Rectal smooth muscle tissue (tissue), 1 donor: Measurements from ENCODE around the gene SLC20A1.

ENCODE experiments used
- H3K27ac ChIP-seq: one replicate; pipeline ENCODE4 v1.7.0; 2013; ENCODE audit warnings: low read depth, low read length, inconsistent platforms
- H3K27me3 ChIP-seq: one replicate; pipeline ENCODE4 v1.7.0; 2013; ENCODE audit warnings: low read length; ENCODE audit not compliant: control insufficient read depth, insufficient read depth
- H3K36me3 ChIP-seq: one replicate; pipeline ENCODE4 v1.7.0; 2013; ENCODE audit warnings: low read length; ENCODE audit not compliant: control insufficient read depth, insufficient read depth
- H3K4me1 ChIP-seq: one replicate; pipeline ENCODE4 v1.7.0; 2013; ENCODE audit warnings: low read length; ENCODE audit not compliant: control insufficient read depth, insufficient read depth
- H3K4me3 ChIP-seq: one replicate; pipeline ENCODE4 v1.7.0; 2013; ENCODE audit warnings: low read length
- H3K9ac ChIP-seq: one replicate; pipeline ENCODE4 v1.7.0; 2013; ENCODE audit warnings: low read length

Gene SLC20A1

GRCh38 chr2:112710956-112711750 is 65.4 kb downstream of the SLC20A1 start:
- Histone ChIP-seq H3K36me3 (no peaks in the 10 kb centered on the region), H3K27me3 (peaks cover 2% of the 10 kb centered on the region), H3K9ac (no peak overlapping the region), H3K27ac (no peak overlapping the region), H3K4me3 (no peak overlapping the region), H3K4me1 (no peaks in the 10 kb centered on the region)

- Histone ChIP-seq H3K4me3 (no peak overlapping the region), H3K27me3 (peaks cover 2% of the 10 kb centered on the region), H3K27ac (no peak overlapping the region), H3K4me1 (no peaks in the 10 kb centered on the region), H3K9ac (no peak overlapping the region), H3K36me3 (no peaks in the 10 kb centered on the region)
Measured at GRCh38 chr2:112712465-112712864, 66.7 kb downstream of the SLC20A1 start.

DNA sequence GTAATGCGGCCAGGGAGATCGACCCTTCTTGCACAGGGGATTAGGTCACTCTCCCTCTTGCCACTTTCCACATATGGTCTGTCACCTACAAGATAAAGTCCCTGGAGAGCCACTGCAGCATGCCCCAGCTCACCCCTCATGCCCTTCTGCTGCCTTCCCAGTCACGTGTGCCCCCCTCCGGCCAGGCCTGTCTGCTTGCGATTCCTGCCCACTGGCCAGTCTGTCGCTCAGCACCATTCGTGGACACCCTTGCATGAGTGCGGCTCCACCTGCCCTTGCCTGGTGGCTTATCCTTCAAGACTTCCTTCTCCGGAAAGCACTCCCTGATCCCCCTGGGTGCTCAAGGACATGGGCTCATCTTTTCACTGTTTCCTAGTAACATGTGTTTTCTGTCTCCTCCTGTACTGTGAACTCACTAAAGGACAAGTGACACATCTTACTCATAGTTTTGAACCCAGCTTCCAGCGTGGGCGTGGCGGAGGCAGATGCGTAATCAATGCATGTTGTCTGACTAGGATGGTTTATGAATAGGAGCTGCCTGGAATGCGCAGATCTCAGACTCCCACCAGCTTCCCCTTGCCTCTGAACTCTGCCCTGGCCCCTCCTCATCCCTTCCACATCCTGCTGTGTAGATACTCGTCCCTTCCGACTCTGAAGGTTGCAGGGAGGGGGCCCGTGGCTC is 67.3 kb downstream of the SLC20A1 start:
- Histone ChIP-seq H3K9ac (no peak overlapping the region), H3K27me3 (peaks cover 2% of the 10 kb centered on the region), H3K27ac (no peak overlapping the region), H3K4me3 (no peak overlapping the region), H3K4me1 (no peaks in the 10 kb centered on the region), H3K36me3 (no peaks in the 10 kb centered on the region)
